Measurements from ENCODE around the gene BNIPL. TPM values are rescaled to one million over a fixed set of nuclear protein-coding genes. Genes with fewer than 3 reads are reported as not detected.

The BNIPL gene
- total RNA-seq, 2 donors from 2014 or later = 0.22 to 0.24 TPM

GRCh38 chr1:151085953-151086559 is 49.7 kb downstream of the BNIPL start:
- Histone ChIP-seq H3K36me3 (no peaks in the 10 kb centered on the region), H3K27ac (no peak overlapping the region), H3K9me3 (no peaks in the 10 kb centered on the region), H3K4me1 (no peaks in the 10 kb centered on the region), H3K27me3 (no peaks in the 10 kb centered on the region), H3K4me3 (no peak overlapping the region)
- no peak for TF ChIP-seq CTCF (IDR thresholded peaks at IDR 0.05)
- no peak for DNase-seq (ENCODE audit: low spot score)

Other genes starting within 250 kb of the BNIPL start
- 1 to 10 TPM; 7.5 to 9.4 TPM for gene CTSK, start 228.3 kb upstream of the BNIPL start, total RNA-seq
- gene ARNT, start 160.0 kb upstream of the BNIPL start, total RNA-seq = 10 to 100 TPM; 28.3 to 40.3 TPM
- gene CTXND2, start 149.4 kb upstream of the BNIPL start, total RNA-seq = under 1 TPM; 0.28 to 0.41 TPM
- 10 to 100 TPM; 18.6 to 18.9 TPM for gene SETDB1, start 110.2 kb upstream of the BNIPL start, total RNA-seq
- 10 to 100 TPM; 47.9 to 91.4 TPM for gene CERS2, start 61.8 kb upstream of the BNIPL start, total RNA-seq
- 1 to 10 TPM; 1.6 to 7.7 TPM for gene ANXA9, start 54.3 kb upstream of the BNIPL start, total RNA-seq
- 10 to 100 TPM; 62.2 to 72.3 TPM for gene MINDY1, start 29.7 kb upstream of the BNIPL start, total RNA-seq
- 10 to 100 TPM; 52.0 to 68.4 TPM for gene PRUNE1, start 28.1 kb upstream of the BNIPL start, total RNA-seq
- gene C1orf56, start 11.2 kb downstream of the BNIPL start, total RNA-seq = 10 to 100 TPM in 1 of 2 donors, 1 to 10 TPM in 1; 8.8 to 16.2 TPM
- gene CDC42SE1, start 23.0 kb downstream of the BNIPL start, total RNA-seq = 10 to 100 TPM; 18.2 to 37.5 TPM
- gene MLLT11, start 23.8 kb downstream of the BNIPL start, total RNA-seq = 10 to 100 TPM in 1 of 2 donors, 1 to 10 TPM in 1; 3.5 to 10.9 TPM
- gene GABPB2, start 34.2 kb downstream of the BNIPL start, total RNA-seq = 10 to 100 TPM; 18.0 to 19.4 TPM
- 10 to 100 TPM; 40.0 to 60.7 TPM for gene SEMA6C, start 110.0 kb downstream of the BNIPL start, total RNA-seq
- 1 to 10 TPM in 1 of 2 donors, under 1 TPM in 1; 0.56 to 4.8 TPM for gene TNFAIP8L2, start 120.1 kb downstream of the BNIPL start, total RNA-seq
- 10 to 100 TPM; 14.6 to 16.1 TPM for gene LYSMD1, start 129.3 kb downstream of the BNIPL start, total RNA-seq
- gene SCNM1, start 129.6 kb downstream of the BNIPL start, total RNA-seq = 10 to 100 TPM; 14.4 to 14.7 TPM
- not detected for gene TMOD4, start 139.4 kb downstream of the BNIPL start, total RNA-seq
- gene VPS72, start 153.6 kb downstream of the BNIPL start, total RNA-seq = 10 to 100 TPM; 23.4 to 32.1 TPM
- gene PIP5K1A, start 162.0 kb downstream of the BNIPL start, total RNA-seq = 10 to 100 TPM; 35.6 to 41.8 TPM
- 100 to 1,000 TPM; 109 to 157 TPM for gene PSMD4, start 218.1 kb downstream of the BNIPL start, total RNA-seq
- 10 to 100 TPM; 12.9 to 26.3 TPM for gene ZNF687, start 245.7 kb downstream of the BNIPL start, total RNA-seq

Measured in right atrium auricular region (tissue), 2 donors.